GM18868 (cell line): Measurements from ENCODE around the gene LRRC37A3.
"Not testable (repeated sequence)": the region's sequence is repeated elsewhere in the genome, so short reads cannot be mapped to it uniquely, and the experiment has no call there.

Source experiments
- ATAC-seq: cut with Tn5 transposase; IDR thresholded peaks from one replicate; pipeline ENCODE4 v1.9.1; 2021; ENCODE audit warnings: mild to moderate bottlenecking, moderate library complexity; ENCODE audit not compliant: unreplicated experiment

The LRRC37A3 gene

DNA sequence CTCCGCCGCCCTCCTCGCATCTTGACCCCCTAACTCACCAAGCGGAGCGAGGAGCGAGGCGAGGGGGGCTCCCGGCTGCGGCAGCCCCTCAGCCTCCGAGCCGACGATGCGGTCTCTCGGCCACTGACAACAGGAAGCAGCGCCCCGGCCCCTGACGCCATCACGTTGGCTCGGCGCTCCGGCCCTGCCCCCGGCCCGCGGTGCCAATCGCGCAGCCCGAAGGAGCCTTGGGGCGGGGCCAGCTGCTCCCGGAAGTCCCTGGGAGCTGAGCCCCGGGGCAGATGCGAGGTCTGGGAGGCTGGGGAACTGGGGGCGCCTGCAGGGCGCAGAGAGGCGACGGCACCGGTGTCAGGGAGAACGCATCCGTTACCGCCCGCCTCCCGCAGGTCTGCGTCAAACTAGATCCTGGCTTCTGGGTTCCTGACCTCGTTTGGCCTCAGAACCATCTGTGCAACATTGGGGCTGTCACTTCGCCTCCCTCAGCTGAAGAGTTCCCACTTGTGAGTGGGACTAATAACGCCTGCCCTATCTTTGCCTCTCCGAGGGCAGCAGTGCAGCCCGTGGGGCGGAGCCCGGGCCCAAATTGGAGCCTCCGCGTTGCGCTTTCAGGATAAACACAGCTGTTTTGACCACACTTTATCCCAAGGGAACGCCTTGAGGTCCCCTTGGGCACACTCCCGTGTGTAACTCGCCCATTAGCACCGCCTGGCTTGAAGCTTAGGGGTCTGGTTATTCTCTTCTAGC, 82.1 kb downstream of the LRRC37A3 start:
- ATAC-seq: peak; percentile 96

DNA sequence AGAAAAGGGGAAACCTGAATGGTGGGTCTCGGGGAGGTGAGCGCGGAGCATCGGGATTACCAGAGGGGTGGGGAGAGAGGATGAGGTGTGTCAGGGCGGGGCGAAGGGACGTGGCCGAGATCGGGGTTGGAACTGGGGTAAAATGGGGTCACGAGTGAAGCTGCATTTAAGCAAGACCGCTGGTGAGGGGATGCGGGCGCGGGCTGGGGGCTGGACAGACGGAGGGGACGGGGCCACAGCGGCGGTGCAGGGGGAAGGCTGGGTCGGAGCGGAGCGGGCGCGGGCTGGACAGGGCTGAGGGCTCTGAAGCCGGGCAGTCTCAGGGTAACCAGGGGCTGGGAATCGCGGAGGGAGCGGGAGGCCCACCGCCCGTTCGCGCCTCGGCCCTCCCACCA, 82.7 kb downstream of the LRRC37A3 start:
- ATAC-seq: peak; percentile 24

DNA sequence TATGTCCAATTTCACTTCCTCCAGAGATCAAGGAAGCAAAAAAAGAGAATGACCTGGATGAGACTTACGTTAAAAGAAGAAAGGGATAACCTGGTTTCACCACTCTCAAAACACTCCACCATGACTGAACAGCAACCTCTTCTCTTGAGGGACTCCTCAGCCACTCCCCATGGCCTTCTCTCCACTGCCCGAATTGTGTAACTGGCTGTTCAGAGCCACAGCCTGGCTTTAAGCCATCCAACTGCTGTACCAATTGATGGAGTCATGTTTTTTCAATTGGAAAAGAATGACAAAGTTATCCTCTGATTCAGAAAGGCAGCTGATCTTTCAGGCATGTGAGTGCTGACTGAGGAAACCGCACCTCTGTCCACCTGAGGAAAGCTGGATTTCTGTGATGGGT, 85.2 kb downstream of the LRRC37A3 start:
- not testable (repeated sequence) for ATAC-seq

DNA sequence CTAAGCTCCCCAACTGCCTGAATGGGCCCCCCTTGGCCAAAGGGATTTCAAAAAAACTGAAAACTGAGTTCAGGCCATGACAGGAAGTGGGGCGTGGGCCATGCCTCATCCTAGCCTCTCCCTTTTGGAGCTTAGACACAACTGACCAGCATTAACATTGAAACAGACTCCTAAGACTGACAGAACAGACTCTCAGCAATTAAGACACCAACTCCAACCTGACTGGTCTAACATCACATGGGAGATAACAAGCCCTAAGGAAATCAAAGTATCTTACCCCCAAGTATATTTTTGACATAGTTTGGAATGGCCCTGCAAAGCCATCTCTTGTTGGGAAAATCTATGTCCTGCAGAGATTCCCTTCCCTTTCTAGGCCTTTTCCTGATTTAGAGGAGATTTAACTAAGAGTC, 88.6 kb downstream of the LRRC37A3 start:
- not testable (repeated sequence) for ATAC-seq

DNA sequence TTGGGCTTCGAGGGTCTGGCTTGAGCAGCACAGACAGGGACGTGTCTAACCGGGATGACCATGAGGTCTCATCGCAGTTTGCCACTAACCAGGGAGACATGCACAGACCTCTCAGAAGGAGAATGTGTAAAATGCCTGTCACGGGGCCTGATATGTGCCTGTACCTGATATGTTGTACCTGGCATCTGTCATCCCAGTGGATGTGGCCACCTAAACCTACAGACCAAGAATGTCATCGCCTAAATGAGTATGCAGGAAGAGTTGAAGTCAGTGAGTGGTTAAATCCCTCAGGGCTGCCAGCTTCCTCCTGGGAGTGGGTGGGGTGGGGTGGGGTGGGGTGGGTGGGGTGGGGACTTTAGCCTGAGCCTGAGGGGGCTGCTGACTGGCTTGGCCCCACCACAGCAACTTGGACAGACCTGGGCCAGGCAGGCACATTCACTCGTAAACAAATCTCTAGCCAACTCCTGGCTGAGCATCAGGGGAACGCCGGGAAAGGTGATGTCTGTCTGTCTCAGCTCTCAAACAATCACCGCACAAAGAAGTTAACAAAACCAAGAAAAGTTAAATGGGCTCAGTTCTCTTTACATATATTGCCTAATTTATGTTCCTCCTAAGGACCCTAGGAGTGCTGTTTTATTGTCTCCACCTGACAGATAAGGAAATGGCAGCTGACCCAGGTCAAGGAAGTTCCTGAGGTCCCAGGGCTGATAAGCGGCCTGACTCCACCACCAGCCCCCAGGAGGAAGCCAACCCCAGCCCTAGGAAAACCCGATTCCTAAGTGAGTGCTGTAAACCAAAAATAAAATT, 89.3 kb downstream of the LRRC37A3 start:
- not testable (repeated sequence) for ATAC-seq

DNA sequence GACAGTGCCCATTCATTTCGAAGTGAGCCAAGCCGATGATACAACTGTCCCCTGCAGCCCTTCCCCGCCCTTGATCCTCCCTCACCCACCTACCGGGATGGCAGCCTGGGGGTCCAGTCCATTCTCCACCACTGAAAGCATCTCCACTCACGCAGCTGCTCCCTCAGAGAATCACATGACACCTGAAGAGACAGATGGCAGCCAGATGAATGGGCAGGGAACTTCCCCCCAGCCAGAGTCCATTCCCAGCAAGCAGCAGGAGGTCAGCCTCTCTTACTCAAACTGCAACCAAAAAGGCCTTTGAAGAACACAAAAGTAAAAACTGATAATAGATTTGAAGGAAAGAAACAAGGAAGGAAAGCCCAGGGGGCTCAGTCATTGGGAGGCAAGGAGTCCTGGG, 90.2 kb downstream of the LRRC37A3 start:
- ATAC-seq: not testable (repeated sequence)

DNA sequence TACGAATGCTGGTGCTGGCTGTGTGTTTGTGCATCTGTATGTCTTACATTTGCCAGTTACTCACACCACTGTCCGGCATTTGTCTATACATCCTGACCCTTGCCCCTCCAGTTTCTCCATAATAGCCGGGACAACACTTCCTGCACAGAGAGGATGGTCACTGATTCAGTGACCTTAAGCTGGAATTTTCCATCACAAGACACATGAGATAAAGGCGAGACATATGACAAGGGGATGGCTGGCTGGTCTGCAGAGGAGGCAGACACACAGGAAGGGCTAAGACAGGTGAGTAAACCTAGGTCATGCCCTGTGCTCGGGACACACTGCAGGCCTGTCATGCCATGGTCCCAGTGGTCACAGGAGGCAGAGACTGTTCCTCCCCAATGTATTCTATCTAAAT, 100.4 kb downstream of the LRRC37A3 start:
- not testable (repeated sequence) for ATAC-seq

DNA sequence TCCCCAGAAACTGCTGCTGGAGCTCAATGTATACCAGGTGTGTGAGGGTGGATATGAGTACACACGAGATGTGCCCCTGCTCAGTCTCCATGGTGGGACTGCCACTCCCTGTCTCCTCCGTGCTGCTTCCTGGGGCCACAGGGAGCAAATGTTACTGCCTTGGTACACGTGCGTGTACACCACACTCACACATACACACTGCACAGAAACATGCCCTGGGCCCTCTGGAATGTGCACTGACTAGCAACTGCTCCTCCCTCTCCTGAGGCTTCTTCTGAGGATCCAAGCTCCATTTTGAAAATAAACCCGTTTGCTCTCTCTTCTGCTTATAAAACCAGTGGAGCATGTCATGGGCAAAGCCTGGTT, 103.5 kb downstream of the LRRC37A3 start:
- ATAC-seq: not testable (repeated sequence)

DNA sequence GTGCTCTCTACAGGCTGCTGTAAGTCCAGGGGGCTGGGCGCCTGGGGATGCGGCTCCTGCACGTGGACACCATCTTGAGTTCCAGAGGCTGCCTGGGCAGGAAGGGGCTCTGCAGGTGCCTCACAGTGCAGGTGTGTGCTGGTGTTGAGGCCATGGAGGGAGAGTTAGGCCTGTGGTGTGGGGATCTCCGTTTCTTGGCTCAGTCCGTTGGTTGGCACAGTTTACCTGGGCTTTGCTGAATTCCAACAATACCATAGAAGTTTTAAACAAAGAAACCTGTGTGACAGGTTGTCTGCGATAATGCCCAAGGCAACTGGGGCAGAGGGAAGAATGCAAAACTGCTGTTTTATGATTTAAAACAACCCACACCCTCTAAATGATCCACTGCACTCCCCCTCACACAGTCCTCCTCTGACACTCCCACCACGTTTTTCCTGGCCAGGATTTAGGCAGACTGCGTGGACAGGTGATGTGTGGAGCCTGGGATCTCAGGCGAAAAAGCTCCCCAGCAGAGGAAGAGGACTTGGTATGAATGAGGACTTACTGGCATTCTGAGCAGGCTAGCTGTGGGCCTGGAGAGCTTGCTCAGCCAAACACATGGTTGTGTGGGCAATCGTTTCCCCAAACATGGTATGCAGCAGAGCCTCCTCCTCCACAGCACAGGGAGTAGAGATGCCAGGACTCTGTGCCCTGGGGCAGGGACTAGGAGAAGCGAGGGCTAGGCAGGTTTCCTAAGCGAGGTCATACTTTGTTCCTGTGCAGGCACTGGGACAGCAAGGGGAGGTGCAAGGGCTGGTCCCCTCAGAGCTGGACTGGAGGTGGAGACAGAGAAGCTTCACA, 104.1 kb downstream of the LRRC37A3 start:
- ATAC-seq: not testable (repeated sequence)

DNA sequence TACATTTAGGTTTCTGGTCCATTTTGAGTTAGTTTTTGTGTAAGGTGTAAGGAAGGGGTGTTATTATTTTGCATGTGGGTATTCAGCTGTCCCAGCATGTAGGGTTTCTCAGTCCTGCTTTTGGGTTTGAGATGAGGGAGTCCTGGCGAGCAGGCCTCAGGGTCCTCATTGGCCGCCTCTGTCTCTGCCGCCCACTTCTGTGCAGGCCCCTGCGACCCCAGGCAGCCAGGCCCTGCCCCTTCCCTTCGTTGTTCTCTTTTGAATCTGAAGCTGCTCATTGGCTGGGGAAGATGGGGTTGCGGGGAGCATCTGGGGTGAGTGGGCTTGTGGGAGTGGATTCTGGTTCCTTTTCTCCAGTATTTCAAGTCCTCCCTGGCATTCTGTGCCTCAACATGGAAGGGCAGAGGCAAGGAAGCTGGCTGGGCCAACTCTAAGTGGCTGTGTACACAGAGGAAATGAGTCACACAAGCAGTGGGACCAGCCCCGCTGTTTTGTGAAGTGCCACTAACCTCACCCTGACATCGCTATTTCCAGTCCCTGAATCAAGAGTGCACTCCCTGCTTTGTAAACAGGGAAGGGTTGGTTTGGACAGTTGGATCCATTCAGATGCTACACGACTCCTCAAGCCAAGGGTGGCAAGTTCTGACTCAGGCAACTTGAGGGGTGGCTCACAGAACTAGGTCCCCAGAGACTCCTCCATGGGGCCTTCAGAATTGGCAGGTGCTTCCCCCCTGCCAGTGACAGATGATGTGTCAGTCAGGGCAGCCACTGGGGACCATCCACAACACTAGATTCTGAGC, 110.9 kb downstream of the LRRC37A3 start:
- peak; percentile 94 for ATAC-seq
